NCI-H1930 (cell line): ENCODE measurements around the gene BARX2.

Source experiments
- DNase-seq, 2 experiments: peaks; one replicate each; lab custom pipeline; 2025; lab: John Stamatoyannopoulos, UW

BARX2 gene

GRCh38 chr11:129402206-129403171 lies 26.8 kb downstream of the BARX2 start:
- no peak for DNase-seq

- no peak for DNase-seq
These were observed 29.1 kb downstream of the BARX2 start for GRCh38 chr11:129404731-129405130.

- DNase-seq, result no peak
These were observed 33.3 kb downstream of the BARX2 start for GRCh38 chr11:129408865-129409444.

- no peak for DNase-seq
These were observed 34.8 kb downstream of the BARX2 start for GRCh38 chr11:129410395-129410960.

- DNase-seq, result no peak
These were observed 36.8 kb downstream of the BARX2 start for GRCh38 chr11:129412494-129412893.

GRCh38 chr11:129414144-129414872 lies 38.7 kb downstream of the BARX2 start:
- DNase-seq, result no peak

- DNase-seq, result no peak
These were observed 40.6 kb downstream of the BARX2 start for GRCh38 chr11:129416080-129416820.

GRCh38 chr11:129417458-129417857 lies 41.8 kb downstream of the BARX2 start:
- no peak for DNase-seq

GRCh38 chr11:129418039-129418438 lies 42.4 kb downstream of the BARX2 start:
- DNase-seq, result no peak

GRCh38 chr11:129419386-129419785 lies 43.7 kb downstream of the BARX2 start:
- no peak for DNase-seq

GRCh38 chr11:129423426-129423825 lies 47.8 kb downstream of the BARX2 start:
- no peak for DNase-seq

- DNase-seq, result no peak
These were observed 49.6 kb downstream of the BARX2 start for GRCh38 chr11:129425214-129425613.

- no peak for DNase-seq
These were observed 50.4 kb downstream of the BARX2 start for GRCh38 chr11:129426038-129426437.

GRCh38 chr11:129426776-129427175 lies 51.1 kb downstream of the BARX2 start:
- DNase-seq, result no peak

- DNase-seq, result no peak
These were observed 51.7 kb downstream of the BARX2 start for GRCh38 chr11:129427376-129427775.

GRCh38 chr11:129427816-129428406 lies 52.3 kb downstream of the BARX2 start:
- DNase-seq, result no peak

- DNase-seq, result no peak
These were observed 52.9 kb downstream of the BARX2 start for GRCh38 chr11:129428557-129428956.

- DNase-seq, result no peak
These were observed 59.2 kb downstream of the BARX2 start for GRCh38 chr11:129434641-129435498.

GRCh38 chr11:129435499-129436245 lies 60.0 kb downstream of the BARX2 start:
- no peak for DNase-seq

- DNase-seq, result no peak
These were observed 60.9 kb downstream of the BARX2 start for GRCh38 chr11:129436573-129436972.
